ENCODE data around the gene ABHD11. TPM values are rescaled to one million over a fixed set of nuclear protein-coding genes. Genes with fewer than 3 reads are reported as not detected.

The ABHD11 gene
- total and polyA plus RNA-seq, 2 of the 4 experiments (the other 2 are of a cell fraction) = 13.4 to 19.9 TPM

DNA sequence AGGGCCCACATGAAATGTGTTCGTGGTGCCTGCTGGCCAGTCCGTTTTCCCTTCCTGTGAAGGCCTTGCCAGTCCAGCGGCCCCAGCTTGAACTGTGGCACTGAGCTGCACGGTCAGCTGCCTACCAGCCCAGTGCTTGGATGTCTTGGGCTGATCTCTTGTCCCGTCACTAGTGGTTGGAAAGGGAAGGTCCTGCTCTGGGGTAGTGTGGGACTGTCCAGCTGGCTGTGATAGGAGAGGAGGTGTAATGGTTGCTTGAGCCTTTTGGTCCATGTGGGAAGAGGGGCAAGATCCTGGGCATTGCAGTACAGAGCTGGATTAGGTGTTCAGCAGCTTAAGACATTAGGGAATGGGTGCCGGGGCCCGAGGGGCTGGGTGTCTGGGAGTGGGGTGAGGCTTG, 40.2 kb downstream of the ABHD11 start:
- in situ Hi-C loops (cut with MboI; ENCODE audit: low sequenced_read_pairs) = no loop called here
- 100% methylated on average over 5 of the region's 7 CpGs; no CpG with 5 or more reads in 1 of the 2 experiments for WGBS, 2 experiments (ENCODE audit: extremely low coverage in 2 of 2, insufficient read length in 1 of 2)

More for the DNA sequence above, 40.2 kb downstream of the ABHD11 start:
- Histone ChIP-seq H3K36me3 (ENCODE audit: control insufficient read depth, insufficient read depth, low read length) (peaks cover 75% of the 10 kb centered on the region), H3K9ac (ENCODE audit: low read depth, low read length) (no peak overlapping the region), H3K9me1 (ENCODE audit: insufficient read depth, low read length) (no peaks in the 10 kb centered on the region), H3K27me3 (ENCODE audit: control insufficient read depth, insufficient read depth, low read length) (no peaks in the 10 kb centered on the region), H3K4me2 (ENCODE audit: low read depth, low read length) (no peak overlapping the region), H3K4me3 (ENCODE audit: insufficient read depth, low read depth, low read length) (no peak overlapping the region), H4K91ac (ENCODE audit: insufficient read depth, low read depth, low read length) (no peak overlapping the region), H2BK20ac (ENCODE audit: low read depth, low read length) (no peak overlapping the region), H2AK9ac (replicated peaks; ENCODE audit: low read depth, low read length, poor library complexity) (no peak overlapping the region), H4K5ac (ENCODE audit: low read depth, low read length) (no peak overlapping the region), H3K18ac (ENCODE audit: low read depth, low read length) (no peak overlapping the region), H3K56ac (ENCODE audit: extremely low read depth, insufficient read depth, low read length) (no peak overlapping the region), H3K27ac (ENCODE audit: insufficient read depth, low read length) (no peak overlapping the region), H3K23ac (ENCODE audit: low read depth, low read length) (no peak overlapping the region), H3K9me3 (ENCODE audit: control insufficient read depth, insufficient read depth, low read length) (no peaks in the 10 kb centered on the region), H2BK15ac (ENCODE audit: low read depth, low read length) (no peak overlapping the region), H2BK120ac (ENCODE audit: low read depth, low read length) (no peak overlapping the region), H3K79me1 (ENCODE audit: low read depth in 1 of 2, low read length in 2 of 2) (0 out of 4 replicates have a peak, but pooled peaks cover 0 to under 1% of the 10 kb centered on the region in 2 experiments), H3K14ac (replicated peaks; ENCODE audit: low read depth, low read length) (no peak overlapping the region), H4K8ac (ENCODE audit: low read depth in 2 of 2, low read length in 2 of 2) (no peak overlapping the region), H3K4ac (ENCODE audit: low read depth, low read length) (no peak overlapping the region), H2AK5ac (ENCODE audit: low read depth, low read length) (no peak overlapping the region), H2AFZ (replicated peaks; ENCODE audit: low read length, poor library complexity) (no peak overlapping the region), H2BK5ac (ENCODE audit: low read depth, low read length, poor library complexity, severe bottlenecking) (no peak overlapping the region), H4K20me1 (ENCODE audit: insufficient read depth, low read length) (peaks cover 14% of the 10 kb centered on the region), H3K4me1 (ENCODE audit: control insufficient read depth, insufficient read depth, low read length) (no peaks in the 10 kb centered on the region)
- intact Hi-C loops (cut with micrococcal nuclease) = no loop called here
- TF ChIP-seq, protein P1, sequence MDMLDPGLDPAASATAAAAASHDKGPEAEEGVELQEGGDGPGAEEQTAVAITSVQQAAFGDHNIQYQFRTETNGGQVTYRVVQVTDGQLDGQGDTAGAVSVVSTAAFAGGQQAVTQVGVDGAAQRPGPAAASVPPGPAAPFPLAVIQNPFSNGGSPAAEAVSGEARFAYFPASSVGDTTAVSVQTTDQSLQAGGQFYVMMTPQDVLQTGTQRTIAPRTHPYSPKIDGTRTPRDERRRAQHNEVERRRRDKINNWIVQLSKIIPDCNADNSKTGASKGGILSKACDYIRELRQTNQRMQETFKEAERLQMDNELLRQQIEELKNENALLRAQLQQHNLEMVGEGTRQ (IDR thresholded peaks at IDR 0.05; ENCODE audit: low read depth, low read length) = no peak
- no peak for TF ChIP-seq MAFK (IDR thresholded peaks at IDR 0.05; ENCODE audit: low read depth, low read length)
- no peak for TF ChIP-seq CEBPB (IDR thresholded peaks at IDR 0.05; ENCODE audit: low read depth, low read length)
- no peak for TF ChIP-seq RAD21 (IDR thresholded peaks at IDR 0.05; ENCODE audit: low read length)
- no peak for TF ChIP-seq BHLHE40 (IDR thresholded peaks at IDR 0.05; ENCODE audit: low read depth, low read length)
- TF ChIP-seq NFE2L2 (IDR thresholded peaks at IDR 0.05; ENCODE audit: low read depth, low read length) = no peak
- no peak for TF ChIP-seq FOS (IDR thresholded peaks at IDR 0.05; ENCODE audit: low read depth, low read length)
- no peak for TF ChIP-seq MAZ (IDR thresholded peaks at IDR 0.05; ENCODE audit: borderline replicate concordance, low read depth, low read length)
- TF ChIP-seq RCOR1 (IDR thresholded peaks at IDR 0.05; ENCODE audit: insufficient replicate concordance, low read length) = no peak
- no peak for TF ChIP-seq SMC3 (IDR thresholded peaks at IDR 0.05; ENCODE audit: low read depth, low read length)
- TF ChIP-seq RFX5 (IDR thresholded peaks at IDR 0.05; ENCODE audit: low read depth, low read length) = no peak
- no peak for TF ChIP-seq CHD1 (IDR thresholded peaks at IDR 0.05; ENCODE audit: low read depth, low read length)
- TF ChIP-seq MXI1 (IDR thresholded peaks at IDR 0.05; ENCODE audit: borderline replicate concordance, low read depth, low read length) = no peak
- TF ChIP-seq, protein P2, sequence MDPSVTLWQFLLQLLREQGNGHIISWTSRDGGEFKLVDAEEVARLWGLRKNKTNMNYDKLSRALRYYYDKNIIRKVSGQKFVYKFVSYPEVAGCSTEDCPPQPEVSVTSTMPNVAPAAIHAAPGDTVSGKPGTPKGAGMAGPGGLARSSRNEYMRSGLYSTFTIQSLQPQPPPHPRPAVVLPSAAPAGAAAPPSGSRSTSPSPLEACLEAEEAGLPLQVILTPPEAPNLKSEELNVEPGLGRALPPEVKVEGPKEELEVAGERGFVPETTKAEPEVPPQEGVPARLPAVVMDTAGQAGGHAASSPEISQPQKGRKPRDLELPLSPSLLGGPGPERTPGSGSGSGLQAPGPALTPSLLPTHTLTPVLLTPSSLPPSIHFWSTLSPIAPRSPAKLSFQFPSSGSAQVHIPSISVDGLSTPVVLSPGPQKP (IDR thresholded peaks at IDR 0.05; ENCODE audit: borderline replicate concordance, low read depth, low read length) = no peak
- TF ChIP-seq POLR2A (IDR thresholded peaks at IDR 0.05; ENCODE audit: low read depth, low read length) = no peak
- TF ChIP-seq, protein P3, sequence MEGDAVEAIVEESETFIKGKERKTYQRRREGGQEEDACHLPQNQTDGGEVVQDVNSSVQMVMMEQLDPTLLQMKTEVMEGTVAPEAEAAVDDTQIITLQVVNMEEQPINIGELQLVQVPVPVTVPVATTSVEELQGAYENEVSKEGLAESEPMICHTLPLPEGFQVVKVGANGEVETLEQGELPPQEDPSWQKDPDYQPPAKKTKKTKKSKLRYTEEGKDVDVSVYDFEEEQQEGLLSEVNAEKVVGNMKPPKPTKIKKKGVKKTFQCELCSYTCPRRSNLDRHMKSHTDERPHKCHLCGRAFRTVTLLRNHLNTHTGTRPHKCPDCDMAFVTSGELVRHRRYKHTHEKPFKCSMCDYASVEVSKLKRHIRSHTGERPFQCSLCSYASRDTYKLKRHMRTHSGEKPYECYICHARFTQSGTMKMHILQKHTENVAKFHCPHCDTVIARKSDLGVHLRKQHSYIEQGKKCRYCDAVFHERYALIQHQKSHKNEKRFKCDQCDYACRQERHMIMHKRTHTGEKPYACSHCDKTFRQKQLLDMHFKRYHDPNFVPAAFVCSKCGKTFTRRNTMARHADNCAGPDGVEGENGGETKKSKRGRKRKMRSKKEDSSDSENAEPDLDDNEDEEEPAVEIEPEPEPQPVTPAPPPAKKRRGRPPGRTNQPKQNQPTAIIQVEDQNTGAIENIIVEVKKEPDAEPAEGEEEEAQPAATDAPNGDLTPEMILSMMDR (conservative IDR thresholded peaks at IDR 0.05; ENCODE audit: low read depth, low read length) = no peak
- dilution Hi-C loops (cut with HindIII; ENCODE audit: low sequenced_read_pairs, unreplicated experiment) = no loop called here
- DNase-seq = no peak
- ATAC-seq (ENCODE audit: low read depth) = no peak
- BruUV-seq (replicated peaks) = no TSS peak
- CTCF ChIA-PET = no interaction called here
- POLR2A ChIA-PET (ENCODE audit: unreplicated experiment) = no interaction called here

All from IMR-90 (cell line).